ENCODE data around the gene FFAR4. TPM values are rescaled to one million over a fixed set of nuclear protein-coding genes. Genes with fewer than 3 reads are reported as not detected.

The FFAR4 gene
- total RNA-seq, 6 experiments from 2014 or later, result 0.07 to 0.27 (median 0.19) TPM

- H3K27ac ChIP-seq, result no peak overlapping the region
- no peak for DNase-seq
- 11% methylated on average over 14 of the region's 33 CpGs for WGBS (ENCODE audit: insufficient coverage, low coverage, low lambda C conversion rate, missing lambda C conversion rate)
- peaks cover 0 to 7% of the 10 kb centered on the region in 2 donors for H3K27me3 ChIP-seq
- TF ChIP-seq POLR2A (IDR thresholded peaks at IDR 0.05), result no peak
- TF ChIP-seq, protein P1, sequence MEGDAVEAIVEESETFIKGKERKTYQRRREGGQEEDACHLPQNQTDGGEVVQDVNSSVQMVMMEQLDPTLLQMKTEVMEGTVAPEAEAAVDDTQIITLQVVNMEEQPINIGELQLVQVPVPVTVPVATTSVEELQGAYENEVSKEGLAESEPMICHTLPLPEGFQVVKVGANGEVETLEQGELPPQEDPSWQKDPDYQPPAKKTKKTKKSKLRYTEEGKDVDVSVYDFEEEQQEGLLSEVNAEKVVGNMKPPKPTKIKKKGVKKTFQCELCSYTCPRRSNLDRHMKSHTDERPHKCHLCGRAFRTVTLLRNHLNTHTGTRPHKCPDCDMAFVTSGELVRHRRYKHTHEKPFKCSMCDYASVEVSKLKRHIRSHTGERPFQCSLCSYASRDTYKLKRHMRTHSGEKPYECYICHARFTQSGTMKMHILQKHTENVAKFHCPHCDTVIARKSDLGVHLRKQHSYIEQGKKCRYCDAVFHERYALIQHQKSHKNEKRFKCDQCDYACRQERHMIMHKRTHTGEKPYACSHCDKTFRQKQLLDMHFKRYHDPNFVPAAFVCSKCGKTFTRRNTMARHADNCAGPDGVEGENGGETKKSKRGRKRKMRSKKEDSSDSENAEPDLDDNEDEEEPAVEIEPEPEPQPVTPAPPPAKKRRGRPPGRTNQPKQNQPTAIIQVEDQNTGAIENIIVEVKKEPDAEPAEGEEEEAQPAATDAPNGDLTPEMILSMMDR (IDR thresholded peaks at IDR 0.05), result no peak
- intact Hi-C loops (cut with DNase I), result no loop called here
- peaks cover 0 to 5% (median 0%) of the 10 kb centered on the region in 4 donors for H3K4me1 ChIP-seq
- no peaks in the 10 kb centered on the region for H3K36me3 ChIP-seq
- peak in 2 of 4 donors; percentile 15 to 25 for ATAC-seq
- no peaks in the 10 kb centered on the region for H3K9me3 ChIP-seq
- H3K4me3 ChIP-seq, result peak overlapping the region in 2 of 3 donors; percentile 14 to 35
These were observed 1.0 kb downstream of the FFAR4 start for GRCh38 chr10:93567277-93568104.

- Histone ChIP-seq H3K27ac (no peak overlapping the region), H3K4me3 (no peak overlapping the region)
- ATAC-seq, result peak in 3 of 4 donors; percentile 8 to 37 (median 31)
These were observed 1.6 kb downstream of the FFAR4 start for GRCh38 chr10:93568105-93568390.

GRCh38 chr10:93570383-93570782 is 3.9 kb downstream of the FFAR4 start:
- no peaks in the 10 kb centered on the region for H3K36me3 ChIP-seq
- WGBS (ENCODE audit: insufficient coverage, low coverage, low lambda C conversion rate, missing lambda C conversion rate), result 29% methylated on average over 2 of the region's 3 CpGs
- DNase-seq (no peak), ATAC-seq (no peak)
- no peak overlapping the region for H3K27ac ChIP-seq
- TF ChIP-seq POLR2A (IDR thresholded peaks at IDR 0.05), result no peak
- TF ChIP-seq, protein P1 (IDR thresholded peaks at IDR 0.05), result no peak
- H3K4me1 ChIP-seq, result peaks cover 0 to 5% (median 0%) of the 10 kb centered on the region in 4 donors
- H3K27me3 ChIP-seq, result peaks cover 0 to 7% of the 10 kb centered on the region in 2 donors
- H3K9me3 ChIP-seq, result no peaks in the 10 kb centered on the region
- intact Hi-C loops (cut with DNase I), result no loop called here
- no peak overlapping the region for H3K4me3 ChIP-seq

More at GRCh38 chr10:93568105-93568390, 1.6 kb downstream of the FFAR4 start:
- Histone ChIP-seq H3K27me3 (peaks cover 0 to 7% of the 10 kb centered on the region in 2 donors), H3K36me3 (no peaks in the 10 kb centered on the region), H3K9me3 (no peaks in the 10 kb centered on the region), H3K4me1 (peaks cover 0 to 5% (median 0%) of the 10 kb centered on the region in 4 donors)
- 12% methylated on average over 12 of the region's 21 CpGs for WGBS (ENCODE audit: insufficient coverage, low coverage, low lambda C conversion rate, missing lambda C conversion rate)
- no peak for DNase-seq
- intact Hi-C loops (cut with DNase I), result no loop called here
- TF ChIP-seq, protein P1 (IDR thresholded peaks at IDR 0.05), result no peak
- TF ChIP-seq POLR2A (IDR thresholded peaks at IDR 0.05), result no peak

GRCh38 chr10:93572606-93573005 is 6.1 kb downstream of the FFAR4 start:
- H3K9me3 ChIP-seq, result no peaks in the 10 kb centered on the region
- TF ChIP-seq, protein P1 (IDR thresholded peaks at IDR 0.05), result no peak
- TF ChIP-seq POLR2A (IDR thresholded peaks at IDR 0.05), result no peak
- no peaks in the 10 kb centered on the region for H3K36me3 ChIP-seq
- H3K27ac ChIP-seq, result no peak overlapping the region
- no peak overlapping the region for H3K4me3 ChIP-seq
- no peaks in the 10 kb centered on the region for H3K4me1 ChIP-seq
- WGBS (ENCODE audit: insufficient coverage, low coverage, low lambda C conversion rate, missing lambda C conversion rate), result 71% methylated on average over 2 of the region's 2 CpGs
- peaks cover 0 to 2% of the 10 kb centered on the region in 2 donors for H3K27me3 ChIP-seq
- intact Hi-C loops (cut with DNase I), result no loop called here
- ATAC-seq, result no peak
- DNase-seq, result no peak
